GM18867 (cell line): ENCODE measurements around the gene GSG1L.

Source experiments
- ATAC-seq: cut with Tn5 transposase; IDR thresholded peaks from one replicate; pipeline ENCODE4 v1.9.1; 2021; ENCODE audit warnings: mild to moderate bottlenecking, moderate library complexity; ENCODE audit not compliant: unreplicated experiment

GSG1L gene

GRCh38 chr16:27764869-27765675 lies 298.4 kb downstream of the GSG1L start:
- no peak for ATAC-seq

- ATAC-seq, result no peak
Observed at GRCh38 chr16:27764427-27764826, 299.1 kb downstream of the GSG1L start.

- no peak for ATAC-seq
Observed at GRCh38 chr16:27762441-27762840, 301.1 kb downstream of the GSG1L start.

GRCh38 chr16:27761816-27762215 lies 301.7 kb downstream of the GSG1L start:
- ATAC-seq, result no peak

- no peak for ATAC-seq
Observed at GRCh38 chr16:27760789-27761176, 302.7 kb downstream of the GSG1L start.

GRCh38 chr16:27759967-27760788 lies 303.3 kb downstream of the GSG1L start:
- ATAC-seq, result no peak

- ATAC-seq, result no peak
Observed at GRCh38 chr16:27759301-27759871, 304.1 kb downstream of the GSG1L start.

GRCh38 chr16:27758544-27758943 lies 305.0 kb downstream of the GSG1L start:
- ATAC-seq, result no peak

GRCh38 chr16:27756206-27756970 lies 307.1 kb downstream of the GSG1L start:
- no peak for ATAC-seq

GRCh38 chr16:27754788-27755690 lies 308.5 kb downstream of the GSG1L start:
- no peak for ATAC-seq

GRCh38 chr16:27753563-27753962 lies 310.0 kb downstream of the GSG1L start:
- ATAC-seq, result no peak

- ATAC-seq, result no peak
Observed at GRCh38 chr16:27752241-27752640, 311.3 kb downstream of the GSG1L start.

GRCh38 chr16:27751676-27752075 lies 311.8 kb downstream of the GSG1L start:
- no peak for ATAC-seq

GRCh38 chr16:27751233-27751632 lies 312.3 kb downstream of the GSG1L start:
- no peak for ATAC-seq

- no peak for ATAC-seq
Observed at GRCh38 chr16:27749946-27750345, 313.6 kb downstream of the GSG1L start.

- ATAC-seq, result no peak
Observed at GRCh38 chr16:27749547-27749875, 314.0 kb downstream of the GSG1L start.

- no peak for ATAC-seq
Observed at GRCh38 chr16:27748868-27749546, 314.5 kb downstream of the GSG1L start.

GRCh38 chr16:27747946-27748345 lies 315.6 kb downstream of the GSG1L start:
- ATAC-seq, result no peak

GRCh38 chr16:27746076-27746855 lies 317.2 kb downstream of the GSG1L start:
- ATAC-seq, result no peak
